ENCODE data around the gene CPN2. TPM values are rescaled to one million over a fixed set of nuclear protein-coding genes. Genes with fewer than 3 reads are reported as not detected.

CPN2 gene
- total and polyA plus RNA-seq, 2 of the 13 experiments (the other 11 are each of a cell fraction or from before 2014, with no cell fraction given): 26.7 to 27.7 TPM

DNA sequence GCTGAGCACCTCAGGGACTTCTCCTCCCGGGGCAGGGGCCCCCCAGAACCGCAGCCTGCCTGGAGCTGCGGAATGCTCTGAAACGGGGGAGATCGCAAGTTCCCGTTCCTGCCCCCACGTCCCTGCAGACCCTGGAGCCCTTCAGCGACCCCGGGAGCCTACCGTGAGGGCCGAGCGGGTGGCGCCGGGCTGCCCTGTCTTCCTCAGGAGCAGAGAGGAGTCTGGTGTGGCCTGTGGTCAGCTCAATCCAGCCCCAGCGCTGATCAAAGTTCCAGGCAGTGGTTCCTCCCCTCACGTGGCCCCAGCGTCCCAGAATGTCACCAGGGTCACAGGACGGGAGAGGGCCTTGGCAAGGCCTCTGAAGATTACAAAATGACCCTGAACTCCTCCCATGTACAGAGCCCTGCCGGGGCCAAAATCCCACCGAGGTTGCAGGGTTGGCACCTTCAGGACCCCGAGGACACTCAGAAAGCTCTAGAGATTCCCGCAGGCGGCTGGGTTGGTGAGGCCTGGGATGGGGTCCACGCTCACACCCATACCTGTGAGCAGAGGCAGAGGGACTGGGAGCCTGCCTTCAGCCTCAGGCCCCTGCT lies at the start of gene CPN2 (continued):
- TF ChIP-seq, protein P1, sequence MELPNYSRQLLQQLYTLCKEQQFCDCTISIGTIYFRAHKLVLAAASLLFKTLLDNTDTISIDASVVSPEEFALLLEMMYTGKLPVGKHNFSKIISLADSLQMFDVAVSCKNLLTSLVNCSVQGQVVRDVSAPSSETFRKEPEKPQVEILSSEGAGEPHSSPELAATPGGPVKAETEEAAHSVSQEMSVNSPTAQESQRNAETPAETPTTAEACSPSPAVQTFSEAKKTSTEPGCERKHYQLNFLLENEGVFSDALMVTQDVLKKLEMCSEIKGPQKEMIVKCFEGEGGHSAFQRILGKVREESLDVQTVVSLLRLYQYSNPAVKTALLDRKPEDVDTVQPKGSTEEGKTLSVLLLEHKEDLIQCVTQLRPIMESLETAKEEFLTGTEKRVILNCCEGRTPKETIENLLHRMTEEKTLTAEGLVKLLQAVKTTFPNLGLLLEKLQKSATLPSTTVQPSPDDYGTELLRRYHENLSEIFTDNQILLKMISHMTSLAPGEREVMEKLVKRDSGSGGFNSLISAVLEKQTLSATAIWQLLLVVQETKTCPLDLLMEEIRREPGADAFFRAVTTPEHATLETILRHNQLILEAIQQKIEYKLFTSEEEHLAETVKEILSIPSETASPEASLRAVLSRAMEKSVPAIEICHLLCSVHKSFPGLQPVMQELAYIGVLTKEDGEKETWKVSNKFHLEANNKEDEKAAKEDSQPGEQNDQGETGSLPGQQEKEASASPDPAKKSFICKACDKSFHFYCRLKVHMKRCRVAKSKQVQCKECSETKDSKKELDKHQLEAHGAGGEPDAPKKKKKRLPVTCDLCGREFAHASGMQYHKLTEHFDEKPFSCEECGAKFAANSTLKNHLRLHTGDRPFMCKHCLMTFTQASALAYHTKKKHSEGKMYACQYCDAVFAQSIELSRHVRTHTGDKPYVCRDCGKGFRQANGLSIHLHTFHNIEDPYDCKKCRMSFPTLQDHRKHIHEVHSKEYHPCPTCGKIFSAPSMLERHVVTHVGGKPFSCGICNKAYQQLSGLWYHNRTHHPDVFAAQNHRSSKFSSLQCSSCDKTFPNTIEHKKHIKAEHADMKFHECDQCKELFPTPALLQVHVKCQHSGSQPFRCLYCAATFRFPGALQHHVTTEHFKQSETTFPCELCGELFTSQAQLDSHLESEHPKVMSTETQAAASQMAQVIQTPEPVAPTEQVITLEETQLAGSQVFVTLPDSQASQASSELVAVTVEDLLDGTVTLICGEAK (IDR thresholded peaks at IDR 0.05): no peak
- TF ChIP-seq, protein P1 (CRISPR knock-in tag; IDR thresholded peaks at IDR 0.05): no peak; the same call in 1 of the 2 replicates
- TF ChIP-seq MXI1 (IDR thresholded peaks at IDR 0.05; ENCODE audit: borderline replicate concordance, low read depth, low read length) (no peak), BCL6 (CRISPR knock-in tag; IDR thresholded peaks at IDR 0.05) (peak; percentile 42; the same call in 1 of the 2 replicates), ATF7 (IDR thresholded peaks at IDR 0.05) (no peak), ATF7 (CRISPR knock-in tag; IDR thresholded peaks at IDR 0.05) (0 out of 2 replicates have a peak, but pooled peaks have one; percentile 22), ZNF747 (CRISPR knock-in tag; IDR thresholded peaks at IDR 0.05; ENCODE audit: borderline replicate concordance) (no peak), NR2F6 (IDR thresholded peaks at IDR 0.05) (peak; percentile 83), NR2F6 (CRISPR knock-in tag; IDR thresholded peaks at IDR 0.05) (peak; percentile 87), TFE3 (CRISPR knock-in tag; IDR thresholded peaks at IDR 0.05) (peak; percentile 90), CEBPZ (IDR thresholded peaks at IDR 0.05; ENCODE audit: low read length) (no peak), NR2C2 (CRISPR knock-in tag; IDR thresholded peaks at IDR 0.05; ENCODE audit: borderline replicate concordance) (peak; percentile 88), REPIN1 (CRISPR knock-in tag; IDR thresholded peaks at IDR 0.05; ENCODE audit: borderline replicate concordance, low read depth) (peak; percentile 83)
